ENCODE data around the gene MOV10L1. TPM values are rescaled to one million over a fixed set of nuclear protein-coding genes. Genes with fewer than 3 reads are reported as not detected.

Gene MOV10L1
- total and polyA plus RNA-seq, 2 donors (not counting 1 experiment from before 2014, with no cell fraction given): 0.03 to 0.83 TPM

DNA sequence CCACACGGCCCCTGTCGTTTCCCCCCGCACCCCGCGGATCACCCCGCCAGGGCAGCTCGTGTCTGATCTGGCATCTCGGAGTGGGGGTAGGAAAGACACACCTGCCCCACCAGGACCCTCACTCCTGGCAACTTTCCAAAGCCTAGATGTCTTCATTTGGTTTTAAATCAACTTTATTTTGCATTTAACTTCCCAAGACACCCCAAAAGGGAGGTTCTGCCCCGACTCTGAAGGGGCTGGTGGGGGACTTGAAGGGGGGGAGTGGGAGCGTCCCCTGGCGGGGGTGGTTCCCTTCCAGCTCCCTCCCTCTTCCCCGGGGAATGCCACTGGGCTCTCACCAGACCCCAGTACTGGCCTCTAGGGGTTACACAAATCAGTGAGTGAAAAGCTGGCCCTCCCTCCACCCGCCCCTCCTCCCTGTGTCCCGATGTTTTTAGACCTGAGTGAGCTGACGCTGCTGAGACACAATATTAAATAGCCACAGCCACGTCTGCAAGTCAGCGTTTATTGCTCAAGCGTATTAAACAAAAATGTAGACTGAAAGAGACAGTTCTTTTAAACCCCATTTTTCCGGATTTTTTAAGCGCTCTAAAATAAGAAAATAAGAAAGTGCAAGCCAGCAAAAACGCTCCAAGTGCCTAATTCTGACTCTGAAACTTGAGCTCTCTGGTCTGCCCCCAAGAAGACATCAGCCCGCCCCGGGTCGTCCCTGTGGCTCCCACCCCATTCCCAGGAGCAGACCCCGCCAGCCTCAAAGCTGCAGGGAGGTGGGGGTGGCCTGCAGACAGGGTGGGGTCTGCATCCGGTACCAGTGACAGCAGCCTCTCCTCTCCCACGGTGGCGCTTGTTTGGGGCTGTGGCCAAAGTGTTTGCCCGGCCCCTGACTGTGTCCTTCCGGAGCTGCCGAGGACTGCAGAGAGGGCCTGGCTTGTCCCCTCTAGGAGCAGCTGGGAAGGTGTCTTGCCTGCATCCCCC lies 30.6 kb upstream of the MOV10L1 start:
- H4K20me1 ChIP-seq (ENCODE audit: control insufficient read depth, extremely low read depth, insufficient read depth, low read length): no peaks in the 10 kb centered on the region
- H3K4me3 ChIP-seq (replicated peaks in 1 of 4; ENCODE audit: control extremely low read depth in 1 of 4, insufficient read depth in 1 of 4, low read depth in 3 of 4, low read length in 4 of 4): peak overlapping the region in 1 of 4 experiments; percentile 2
- H3K27ac ChIP-seq (ENCODE audit: insufficient read depth, low read length): no peak overlapping the region
- H2AFZ ChIP-seq (ENCODE audit: low read length): no peak overlapping the region
- H3K4me1 ChIP-seq (ENCODE audit: control insufficient read depth, extremely low read depth, insufficient read depth, low read length): no peaks in the 10 kb centered on the region
- TF ChIP-seq, protein P1, sequence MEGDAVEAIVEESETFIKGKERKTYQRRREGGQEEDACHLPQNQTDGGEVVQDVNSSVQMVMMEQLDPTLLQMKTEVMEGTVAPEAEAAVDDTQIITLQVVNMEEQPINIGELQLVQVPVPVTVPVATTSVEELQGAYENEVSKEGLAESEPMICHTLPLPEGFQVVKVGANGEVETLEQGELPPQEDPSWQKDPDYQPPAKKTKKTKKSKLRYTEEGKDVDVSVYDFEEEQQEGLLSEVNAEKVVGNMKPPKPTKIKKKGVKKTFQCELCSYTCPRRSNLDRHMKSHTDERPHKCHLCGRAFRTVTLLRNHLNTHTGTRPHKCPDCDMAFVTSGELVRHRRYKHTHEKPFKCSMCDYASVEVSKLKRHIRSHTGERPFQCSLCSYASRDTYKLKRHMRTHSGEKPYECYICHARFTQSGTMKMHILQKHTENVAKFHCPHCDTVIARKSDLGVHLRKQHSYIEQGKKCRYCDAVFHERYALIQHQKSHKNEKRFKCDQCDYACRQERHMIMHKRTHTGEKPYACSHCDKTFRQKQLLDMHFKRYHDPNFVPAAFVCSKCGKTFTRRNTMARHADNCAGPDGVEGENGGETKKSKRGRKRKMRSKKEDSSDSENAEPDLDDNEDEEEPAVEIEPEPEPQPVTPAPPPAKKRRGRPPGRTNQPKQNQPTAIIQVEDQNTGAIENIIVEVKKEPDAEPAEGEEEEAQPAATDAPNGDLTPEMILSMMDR (conservative IDR thresholded peaks at IDR 0.05 in 1 of 2, IDR thresholded peaks at IDR 0.05 in 1 of 2; ENCODE audit: low read depth in 1 of 2, low read length in 2 of 2): peak in 1 of 2 donors; percentile 8
- TF ChIP-seq EZH2 (IDR thresholded peaks at IDR 0.05; ENCODE audit: low read length, missing control alignments): no peak
- no peaks in the 10 kb centered on the region for H3K9me3 ChIP-seq (ENCODE audit: control insufficient read depth, insufficient read depth, low read depth, low read length)
- H3K27me3 ChIP-seq (ENCODE audit: control insufficient read depth, insufficient read depth, low read length): no peaks in the 10 kb centered on the region
- peak in 1 of 2 donors; percentile 58 for DNase-seq (ENCODE audit: low read depth in 2 of 2)
- no peaks in the 10 kb centered on the region for H3K36me3 ChIP-seq (ENCODE audit: control insufficient read depth, insufficient read depth, low read length)
- no peak overlapping the region for H3K4me2 ChIP-seq (ENCODE audit: extremely low read depth, insufficient read depth, low read length)
- H3K79me2 ChIP-seq (ENCODE audit: control insufficient read depth, insufficient read depth, low read length): no peaks in the 10 kb centered on the region
- no peak overlapping the region for H3K9ac ChIP-seq (ENCODE audit: insufficient read depth, low read length)

DNA sequence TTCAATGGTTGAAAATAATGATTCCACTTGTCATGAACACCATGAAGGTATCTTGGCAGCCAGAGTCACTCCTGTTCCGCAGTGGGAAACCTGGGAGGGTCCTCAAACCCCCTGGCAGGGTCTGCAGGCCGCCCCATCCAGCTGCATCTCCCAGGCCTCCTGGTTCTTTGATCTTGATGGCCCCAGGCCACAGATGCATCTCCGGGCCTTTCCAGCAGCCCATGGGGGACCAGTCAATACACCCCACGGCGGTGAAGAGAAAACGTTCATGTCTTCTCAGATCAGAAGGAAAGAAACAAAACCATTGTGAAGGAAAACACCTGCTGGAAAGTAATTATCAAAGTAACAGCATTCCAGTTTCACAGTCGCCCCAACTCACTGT lies 29.9 kb upstream of the MOV10L1 start:
- Histone ChIP-seq H3K4me2 (ENCODE audit: extremely low read depth, insufficient read depth, low read length) (no peak overlapping the region), H4K20me1 (ENCODE audit: control insufficient read depth, extremely low read depth, insufficient read depth, low read length) (no peaks in the 10 kb centered on the region), H3K36me3 (ENCODE audit: control insufficient read depth, insufficient read depth, low read length) (no peaks in the 10 kb centered on the region), H3K79me2 (ENCODE audit: control insufficient read depth, insufficient read depth, low read length) (no peaks in the 10 kb centered on the region), H3K27ac (ENCODE audit: insufficient read depth, low read length) (no peak overlapping the region), H3K4me3 (replicated peaks in 1 of 4; ENCODE audit: control extremely low read depth in 1 of 4, insufficient read depth in 1 of 4, low read depth in 3 of 4, low read length in 4 of 4) (no peak overlapping the region), H3K9ac (ENCODE audit: insufficient read depth, low read length) (no peak overlapping the region), H2AFZ (ENCODE audit: low read length) (no peak overlapping the region), H3K4me1 (ENCODE audit: control insufficient read depth, extremely low read depth, insufficient read depth, low read length) (no peaks in the 10 kb centered on the region), H3K9me3 (ENCODE audit: control insufficient read depth, insufficient read depth, low read depth, low read length) (no peaks in the 10 kb centered on the region), H3K27me3 (ENCODE audit: control insufficient read depth, insufficient read depth, low read length) (no peaks in the 10 kb centered on the region)
- DNase-seq (ENCODE audit: low read depth in 2 of 2): no peak
- TF ChIP-seq EZH2 (IDR thresholded peaks at IDR 0.05; ENCODE audit: low read length, missing control alignments): no peak
- TF ChIP-seq, protein P1 (conservative IDR thresholded peaks at IDR 0.05 in 1 of 2, IDR thresholded peaks at IDR 0.05 in 1 of 2; ENCODE audit: low read depth in 1 of 2, low read length in 2 of 2): no peak

DNA sequence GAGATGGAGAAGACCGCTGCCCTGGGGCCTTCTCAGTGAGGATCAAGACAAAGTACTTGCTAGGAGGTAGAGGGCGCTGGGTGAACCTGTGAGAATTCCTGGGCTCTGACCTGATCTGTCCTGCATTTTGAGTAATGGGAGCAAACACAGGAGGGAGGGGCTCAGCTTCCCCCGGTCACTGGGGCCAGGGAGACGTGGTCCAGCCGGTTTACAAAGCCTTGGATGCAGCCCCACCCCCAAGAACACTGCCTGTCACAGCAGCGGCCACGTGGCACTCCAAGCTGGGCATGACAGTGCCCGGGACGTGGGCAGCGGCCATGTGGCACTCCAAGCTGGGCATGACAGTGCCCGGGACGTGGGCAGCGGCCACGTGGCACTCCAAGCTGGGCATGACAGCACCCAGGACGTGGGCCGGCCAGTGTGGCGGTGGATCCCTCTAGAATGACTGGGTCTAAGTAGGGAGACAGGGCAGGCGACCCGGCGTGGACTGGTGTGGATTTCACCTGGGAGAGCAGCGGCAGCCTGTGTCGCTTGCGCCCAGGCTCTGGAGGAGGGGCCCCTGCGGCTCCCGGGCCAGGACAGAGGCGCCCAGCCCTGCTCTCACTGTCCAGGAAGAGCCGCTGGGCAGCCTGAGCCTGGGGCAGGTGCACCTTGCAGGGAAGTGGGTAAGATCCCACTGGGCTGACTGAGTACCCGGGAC lies 29.2 kb upstream of the MOV10L1 start:
- Histone ChIP-seq H3K9me3 (ENCODE audit: control insufficient read depth, insufficient read depth, low read depth, low read length) (no peaks in the 10 kb centered on the region), H3K36me3 (ENCODE audit: control insufficient read depth, insufficient read depth, low read length) (no peaks in the 10 kb centered on the region), H3K27ac (ENCODE audit: insufficient read depth, low read length) (no peak overlapping the region), H3K9ac (ENCODE audit: insufficient read depth, low read length) (no peak overlapping the region), H3K4me3 (replicated peaks in 1 of 4; ENCODE audit: control extremely low read depth in 1 of 4, insufficient read depth in 1 of 4, low read depth in 3 of 4, low read length in 4 of 4) (no peak overlapping the region), H2AFZ (ENCODE audit: low read length) (no peak overlapping the region), H4K20me1 (ENCODE audit: control insufficient read depth, extremely low read depth, insufficient read depth, low read length) (no peaks in the 10 kb centered on the region), H3K4me1 (ENCODE audit: control insufficient read depth, extremely low read depth, insufficient read depth, low read length) (no peaks in the 10 kb centered on the region), H3K27me3 (ENCODE audit: control insufficient read depth, insufficient read depth, low read length) (no peaks in the 10 kb centered on the region), H3K79me2 (ENCODE audit: control insufficient read depth, insufficient read depth, low read length) (no peaks in the 10 kb centered on the region), H3K4me2 (ENCODE audit: extremely low read depth, insufficient read depth, low read length) (no peak overlapping the region)
- TF ChIP-seq EZH2 (IDR thresholded peaks at IDR 0.05; ENCODE audit: low read length, missing control alignments): no peak
- TF ChIP-seq, protein P1 (conservative IDR thresholded peaks at IDR 0.05 in 1 of 2, IDR thresholded peaks at IDR 0.05 in 1 of 2; ENCODE audit: low read depth in 1 of 2, low read length in 2 of 2): no peak
- no peak for DNase-seq (ENCODE audit: low read depth in 2 of 2)

All from fibroblast of lung (primary cell).